Measurements from ENCODE around the gene SCYGR2. TPM values are rescaled to one million over a fixed set of nuclear protein-coding genes. Genes with fewer than 3 reads are reported as not detected.

The SCYGR2 gene
- total RNA-seq, 2 experiments from 2014 or later = not detected

DNA sequence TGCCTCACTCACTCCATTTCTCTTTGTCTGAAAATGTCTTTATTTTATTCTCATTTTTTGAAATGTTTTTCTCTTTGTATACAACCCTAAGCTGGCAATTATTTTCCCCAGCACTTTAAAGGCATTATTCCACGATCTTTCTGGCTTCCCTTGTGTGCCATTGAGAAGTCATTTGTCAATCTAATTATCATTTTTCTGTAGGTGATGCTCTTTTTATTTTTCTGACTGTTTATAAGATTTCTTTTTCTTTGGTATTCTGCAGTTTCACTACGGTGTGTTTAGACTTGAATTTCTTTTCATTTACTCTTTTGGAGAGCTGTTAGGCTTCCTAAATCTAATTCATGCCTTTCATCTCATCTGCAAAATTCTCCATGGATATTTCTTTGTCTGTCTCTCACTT is 26.7 kb downstream of the SCYGR2 start:
- Mint-ChIP-seq H3K36me3 (ENCODE audit: low read depth) (no peaks in the 10 kb centered on the region), H3K9me3 (no peaks in the 10 kb centered on the region), H3K27me3 (peaks cover 9% of the 10 kb centered on the region), H3K4me3 (no peak overlapping the region), H3K27ac (no peak overlapping the region), H3K4me1 (ENCODE audit: low read depth) (no peaks in the 10 kb centered on the region)
- intact Hi-C loops (cut with DNase I, micrococcal nuclease) = no loop called here
- TF ChIP-seq, protein P1, sequence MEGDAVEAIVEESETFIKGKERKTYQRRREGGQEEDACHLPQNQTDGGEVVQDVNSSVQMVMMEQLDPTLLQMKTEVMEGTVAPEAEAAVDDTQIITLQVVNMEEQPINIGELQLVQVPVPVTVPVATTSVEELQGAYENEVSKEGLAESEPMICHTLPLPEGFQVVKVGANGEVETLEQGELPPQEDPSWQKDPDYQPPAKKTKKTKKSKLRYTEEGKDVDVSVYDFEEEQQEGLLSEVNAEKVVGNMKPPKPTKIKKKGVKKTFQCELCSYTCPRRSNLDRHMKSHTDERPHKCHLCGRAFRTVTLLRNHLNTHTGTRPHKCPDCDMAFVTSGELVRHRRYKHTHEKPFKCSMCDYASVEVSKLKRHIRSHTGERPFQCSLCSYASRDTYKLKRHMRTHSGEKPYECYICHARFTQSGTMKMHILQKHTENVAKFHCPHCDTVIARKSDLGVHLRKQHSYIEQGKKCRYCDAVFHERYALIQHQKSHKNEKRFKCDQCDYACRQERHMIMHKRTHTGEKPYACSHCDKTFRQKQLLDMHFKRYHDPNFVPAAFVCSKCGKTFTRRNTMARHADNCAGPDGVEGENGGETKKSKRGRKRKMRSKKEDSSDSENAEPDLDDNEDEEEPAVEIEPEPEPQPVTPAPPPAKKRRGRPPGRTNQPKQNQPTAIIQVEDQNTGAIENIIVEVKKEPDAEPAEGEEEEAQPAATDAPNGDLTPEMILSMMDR (IDR thresholded peaks at IDR 0.05) = no peak
- Histone ChIP-seq H3K4me3 (ENCODE audit: low read length) (no peak overlapping the region), H3K27ac (ENCODE audit: low read depth in 1 of 2, low read length in 2 of 2) (no peak overlapping the region), H3K4me1 (ENCODE audit: insufficient read depth, low read length) (no peaks in the 10 kb centered on the region), H3K36me3 (ENCODE audit: insufficient read depth, low read length) (no peaks in the 10 kb centered on the region), H3K9me3 (ENCODE audit: control insufficient read depth in 1 of 2, insufficient read depth in 1 of 2, low read length in 2 of 2) (no peaks in the 10 kb centered on the region), H3K27me3 (ENCODE audit: control insufficient read depth in 1 of 2, insufficient read depth in 2 of 2, low read length in 2 of 2) (peaks cover 0 to 4% of the 10 kb centered on the region in 2 experiments)
- ChIA-PET CTCF (no interaction called here), POLR2A (no interaction called here)
- ATAC-seq (ENCODE audit: poor library complexity) (no peak), DNase-seq (no peak)

DNA sequence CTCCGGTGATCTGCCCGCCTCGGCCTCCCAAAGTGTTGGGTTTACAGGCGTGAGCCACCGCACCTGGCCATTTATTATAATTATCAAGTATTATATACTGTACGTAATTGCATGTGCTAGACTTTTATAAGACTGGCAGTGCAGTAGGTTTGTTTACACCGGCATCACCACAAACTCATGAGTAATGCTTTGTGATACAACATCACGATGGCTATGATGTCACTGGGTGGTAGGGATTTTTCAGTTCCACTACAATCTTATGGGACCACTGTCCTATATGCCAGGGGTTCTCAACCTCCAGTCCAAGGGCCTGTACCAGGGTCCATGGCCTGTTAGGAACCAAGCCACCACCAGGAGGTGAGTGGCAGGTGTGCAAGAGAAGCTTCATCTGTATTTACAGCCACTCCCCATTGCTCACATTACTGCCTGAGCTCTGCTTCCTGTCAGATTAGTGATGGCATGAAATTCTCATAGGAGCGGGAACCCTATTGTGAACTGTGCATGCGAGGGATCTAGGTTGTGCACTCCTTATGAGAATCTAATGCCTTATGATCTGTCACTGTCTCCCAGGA is 28.0 kb downstream of the SCYGR2 start:
- no peaks in the 10 kb centered on the region for H3K9me3 Mint-ChIP-seq
- CTCF ChIA-PET = no interaction called here
- no peaks in the 10 kb centered on the region for H3K4me1 Mint-ChIP-seq (ENCODE audit: low read depth)
- no peaks in the 10 kb centered on the region for H3K9me3 ChIP-seq (ENCODE audit: control insufficient read depth in 1 of 2, insufficient read depth in 1 of 2, low read length in 2 of 2)
- ATAC-seq (ENCODE audit: poor library complexity) (no peak), DNase-seq (no peak)
- H3K27me3 Mint-ChIP-seq = peaks cover 21% of the 10 kb centered on the region
- no peak overlapping the region for H3K4me3 Mint-ChIP-seq
- H3K4me1 ChIP-seq (ENCODE audit: insufficient read depth, low read length) = no peaks in the 10 kb centered on the region
- H3K27ac ChIP-seq (ENCODE audit: low read depth in 1 of 2, low read length in 2 of 2) = no peak overlapping the region
- TF ChIP-seq, protein P1 (IDR thresholded peaks at IDR 0.05) = no peak
- intact Hi-C loops (cut with DNase I, micrococcal nuclease) = no loop called here
- H3K4me3 ChIP-seq (ENCODE audit: low read length) = no peak overlapping the region
- POLR2A ChIA-PET = no interaction called here
- no peak overlapping the region for H3K27ac Mint-ChIP-seq
- no peaks in the 10 kb centered on the region for H3K36me3 Mint-ChIP-seq (ENCODE audit: low read depth)
- H3K36me3 ChIP-seq (ENCODE audit: insufficient read depth, low read length) = no peaks in the 10 kb centered on the region
- H3K27me3 ChIP-seq (ENCODE audit: control insufficient read depth in 1 of 2, insufficient read depth in 2 of 2, low read length in 2 of 2) = peaks cover 0 to 4% of the 10 kb centered on the region in 2 experiments

DNA sequence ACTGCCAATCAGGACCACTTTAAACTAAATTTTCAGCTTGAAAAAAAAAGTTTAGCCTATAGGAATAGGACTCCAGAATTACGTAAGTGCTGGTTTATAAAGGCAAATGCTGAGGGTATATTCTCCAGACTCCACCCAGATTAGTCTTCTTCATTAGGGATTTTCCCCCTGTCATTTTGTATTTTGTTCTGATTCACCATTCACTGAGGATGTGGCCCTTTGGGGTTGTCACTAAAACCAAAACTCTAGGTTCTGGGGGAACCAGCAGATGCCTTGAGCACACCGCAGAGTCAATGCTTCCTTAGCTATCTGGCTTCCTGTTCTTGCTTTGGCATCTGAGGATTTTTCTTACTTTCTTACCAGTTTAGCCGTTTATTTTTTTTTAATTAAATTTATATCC is 29.1 kb downstream of the SCYGR2 start:
- Histone ChIP-seq H3K27ac (ENCODE audit: low read depth in 1 of 2, low read length in 2 of 2) (no peak overlapping the region), H3K36me3 (ENCODE audit: insufficient read depth, low read length) (no peaks in the 10 kb centered on the region), H3K27me3 (ENCODE audit: control insufficient read depth in 1 of 2, insufficient read depth in 2 of 2, low read length in 2 of 2) (peaks cover 0 to 4% of the 10 kb centered on the region in 2 experiments), H3K9me3 (ENCODE audit: control insufficient read depth in 1 of 2, insufficient read depth in 1 of 2, low read length in 2 of 2) (no peaks in the 10 kb centered on the region), H3K4me3 (ENCODE audit: low read length) (no peak overlapping the region), H3K4me1 (ENCODE audit: insufficient read depth, low read length) (no peaks in the 10 kb centered on the region)
- DNase-seq (no peak), ATAC-seq (ENCODE audit: poor library complexity) (no peak)
- TF ChIP-seq, protein P1 (IDR thresholded peaks at IDR 0.05) = no peak
- peaks cover 25% of the 10 kb centered on the region for H3K27me3 Mint-ChIP-seq
- no peak overlapping the region for H3K4me3 Mint-ChIP-seq
- no peaks in the 10 kb centered on the region for H3K9me3 Mint-ChIP-seq
- H3K27ac Mint-ChIP-seq = no peak overlapping the region
- ChIA-PET POLR2A (interaction anchor here (0.7 kb wide), 1 partner anchor 549 kb away, joined by 3 read pairs; no protein-coding TSS in a partner anchor), CTCF (no interaction called here)
- intact Hi-C loops (cut with DNase I, micrococcal nuclease) = no loop called here
- H3K36me3 Mint-ChIP-seq (ENCODE audit: low read depth) = no peaks in the 10 kb centered on the region
- H3K4me1 Mint-ChIP-seq (ENCODE audit: low read depth) = no peaks in the 10 kb centered on the region

All from CD4-positive, alpha-beta T cell (primary cell).